Small intestine (tissue), 7 donors: ENCODE measurements around the gene ASTN1. TPM values are rescaled to one million over a fixed set of nuclear protein-coding genes. Genes with fewer than 3 reads are reported as not detected.

Source experiments
- DNase-seq, 2 donors: peaks; one replicate each; pipeline versions ENCODE4 v3.0.0 to v3.0.0-alpha.2; 2013
- FAIRE-seq: peaks from 2 replicates; lab custom pipeline; 2012; peaks lifted over from hg19 to GRCh38; lab: Jason Lieb, UNC
- H3K27ac ChIP-seq, 3 donors: one replicate each; pipeline ENCODE4 v1.5.1; 2013; ENCODE audit warnings: low read length in 2 of 3, mild to moderate bottlenecking in 2 of 3, control low read depth in 1 of 3, inconsistent platforms in 1 of 3, low read depth in 1 of 3, moderate library complexity in 1 of 3
- H3K27me3 ChIP-seq, 3 donors: one replicate each; pipeline ENCODE4 v1.6.1; 2013; ENCODE audit warnings: low read length in 3 of 3, inconsistent platforms in 1 of 3; ENCODE audit not compliant: control insufficient read depth in 3 of 3, insufficient read depth in 3 of 3
- H3K36me3 ChIP-seq, 3 donors: one replicate each; pipeline ENCODE4 v1.6.1; 2013; ENCODE audit warnings: low read length in 3 of 3, inconsistent platforms in 1 of 3, low read depth in 1 of 3, mild to moderate bottlenecking in 1 of 3, moderate library complexity in 1 of 3; ENCODE audit not compliant: control insufficient read depth in 3 of 3, insufficient read depth in 2 of 3
- H3K4me1 ChIP-seq, 3 donors: one replicate each; pipeline ENCODE4 v1.6.1; 2013; ENCODE audit warnings: low read length in 2 of 3, inconsistent platforms in 1 of 3, low read depth in 1 of 3, mild to moderate bottlenecking in 1 of 3, moderate library complexity in 1 of 3; ENCODE audit not compliant: control insufficient read depth in 3 of 3, insufficient read depth in 2 of 3
- H3K4me3 ChIP-seq, 3 donors: one replicate each; pipeline ENCODE4 v1.5.1; 2013; ENCODE audit warnings: low read length in 3 of 3, control low read depth in 1 of 3, inconsistent platforms in 1 of 3, low read depth in 1 of 3, mild to moderate bottlenecking in 1 of 3, moderate library complexity in 1 of 3
- H3K9me3 ChIP-seq, 2 donors: one replicate each; pipeline ENCODE4 v1.6.1; 2013; ENCODE audit warnings: low read depth in 1 of 2, low read length in 1 of 2; ENCODE audit not compliant: control insufficient read depth in 2 of 2, insufficient read depth in 1 of 2
- WGBS, 3 donors: extraction: QIAGEN DNeasy Blood & Tissue Kit; methylation state at CpG; one replicate each; pipeline ENCODE4 v1.1.7; 2013; 5-methylcytosine and 5-hydroxymethylcytosine counted together
- polyA plus RNA-seq, 4 donors: library from polyadenylated mRNA; stranded (reverse) in 3 of 4; unstranded in 1 of 4; fragments of 200-250 nt in 3 of 4; fragments of 120-200 nt in 1 of 4; gene quantifications; one replicate each; pipeline versions ENCODE4 v1.2.1 to v1.2.3, GENCODE V29; 2013
- donor health status: healthy with polysubstance abuse.
- donor health status: control.
- donor health status: control.
- donor health status: Bipolar disorder and iron deficiency.
- donor health status: healthy.

ASTN1 gene
- polyA plus RNA-seq, 4 donors = 0.15 to 0.90 TPM; not detected in 2

GRCh38 chr1:176897350-176898236, 266.9 kb downstream of the ASTN1 start:
- Histone ChIP-seq H3K4me1 (no peaks in the 10 kb centered on the region), H3K9me3 (no peaks in the 10 kb centered on the region), H3K4me3 (no peak overlapping the region), H3K27ac (no peak overlapping the region), H3K36me3 (no peaks in the 10 kb centered on the region), H3K27me3 (peaks cover 0 to 7% (median 5%) of the 10 kb centered on the region in 3 donors)
- DNase-seq (peak; percentile 38 to 50), FAIRE-seq (peak; percentile 80)
- WGBS, 3 donors = 3 to 6% (median 4%) methylated on average over 25 of the region's 25 CpGs

GRCh38 chr1:176896216-176896615, 268.3 kb downstream of the ASTN1 start:
- FAIRE-seq = no peak
- DNase-seq = no peak
- H3K4me1 ChIP-seq = no peaks in the 10 kb centered on the region
- no peaks in the 10 kb centered on the region for H3K36me3 ChIP-seq
- H3K9me3 ChIP-seq = no peaks in the 10 kb centered on the region
- H3K27me3 ChIP-seq = peaks cover 0 to 7% (median 1%) of the 10 kb centered on the region in 3 donors
- H3K27ac ChIP-seq = no peak overlapping the region
- no peak overlapping the region for H3K4me3 ChIP-seq
- WGBS, 3 donors = 61 to 75% (median 63%) methylated on average over 10 of the region's 10 CpGs

- Histone ChIP-seq H3K4me1 (no peaks in the 10 kb centered on the region), H3K4me3 (no peak overlapping the region), H3K9me3 (no peaks in the 10 kb centered on the region), H3K36me3 (no peaks in the 10 kb centered on the region), H3K27ac (no peak overlapping the region), H3K27me3 (peaks cover 0 to 7% (median 0%) of the 10 kb centered on the region in 3 donors)
- FAIRE-seq = no peak
- no peak for DNase-seq
- whole genome bisulfite sequencing, 3 donors = 84 to 90% (median 88%) methylated on average over 8 of the region's 8 CpGs
Measured at GRCh38 chr1:176894450-176894849, 270.1 kb downstream of the ASTN1 start.

GRCh38 chr1:176893625-176894352, 270.7 kb downstream of the ASTN1 start:
- Histone ChIP-seq H3K36me3 (no peaks in the 10 kb centered on the region), H3K4me1 (no peaks in the 10 kb centered on the region), H3K9me3 (no peaks in the 10 kb centered on the region), H3K27me3 (peaks cover 0 to 7% (median 0%) of the 10 kb centered on the region in 3 donors), H3K4me3 (no peak overlapping the region), H3K27ac (no peak overlapping the region)
- FAIRE-seq (no peak), DNase-seq (no peak)
- WGBS, 3 donors = 30 to 61% (median 39%) methylated on average over 7 of the region's 7 CpGs

- Histone ChIP-seq H3K27me3 (peaks cover 0 to 2% (median 0%) of the 10 kb centered on the region in 3 donors), H3K27ac (no peak overlapping the region), H3K36me3 (no peaks in the 10 kb centered on the region), H3K9me3 (no peaks in the 10 kb centered on the region), H3K4me1 (no peaks in the 10 kb centered on the region), H3K4me3 (no peak overlapping the region)
- no peak for FAIRE-seq
- DNase-seq = no peak
- 78 to 86% (median 85%) methylated on average over 3 of the region's 3 CpGs for WGBS, 3 donors
Measured at GRCh38 chr1:176888471-176889032, 276.0 kb downstream of the ASTN1 start.

- Histone ChIP-seq H3K27ac (no peak overlapping the region), H3K4me1 (no peaks in the 10 kb centered on the region), H3K36me3 (no peaks in the 10 kb centered on the region), H3K9me3 (no peaks in the 10 kb centered on the region), H3K4me3 (no peak overlapping the region), H3K27me3 (peaks cover 0 to 2% (median 0%) of the 10 kb centered on the region in 3 donors)
- 56 to 71% (median 57%) methylated on average over 2 of the region's 2 CpGs for WGBS, 3 donors
- FAIRE-seq = no peak
- no peak for DNase-seq
Measured at GRCh38 chr1:176885751-176886150, 278.8 kb downstream of the ASTN1 start.

- Histone ChIP-seq H3K4me1 (no peaks in the 10 kb centered on the region), H3K27ac (no peak overlapping the region), H3K27me3 (peaks cover 0 to 2% (median 0%) of the 10 kb centered on the region in 3 donors), H3K9me3 (no peaks in the 10 kb centered on the region), H3K4me3 (no peak overlapping the region), H3K36me3 (no peaks in the 10 kb centered on the region)
- FAIRE-seq (no peak), DNase-seq (no peak)
- 66 to 74% (median 68%) methylated on average over 3 of the region's 3 CpGs for WGBS, 3 donors
Measured at GRCh38 chr1:176885341-176885740, 279.2 kb downstream of the ASTN1 start.

- DNase-seq (no peak), FAIRE-seq (no peak)
- Histone ChIP-seq H3K9me3 (no peaks in the 10 kb centered on the region), H3K27me3 (peaks cover 0 to 2% (median 0%) of the 10 kb centered on the region in 3 donors), H3K36me3 (no peaks in the 10 kb centered on the region), H3K27ac (no peak overlapping the region), H3K4me1 (no peaks in the 10 kb centered on the region), H3K4me3 (no peak overlapping the region)
- WGBS, 3 donors = 44 to 63% (median 61%) methylated on average over 1 of the region's 1 CpG
Measured at GRCh38 chr1:176884911-176885310, 279.6 kb downstream of the ASTN1 start.
